Endothelial cell of umbilical vein (primary cell): ENCODE results near the gene DYNC2LI1. TPM values are rescaled to one million over a fixed set of nuclear protein-coding genes. Genes with fewer than 3 reads are reported as not detected.

ENCODE experiments used
- BruUV-seq: library from RNA; stranded (reverse); fragments of 400-500 nt; replicated peaks from 2 replicates; lab custom pipeline; 2021; lab: Mats Ljungman, UMichigan
- CTCF ChIA-PET: fragments of 300-600, 350-600 bp; sonication (Branson Sonifier 250); formaldehyde crosslinking; loops from one replicate; lab custom pipeline; 2021; ENCODE audit warnings: antibody characterized with exemption, inconsistent platforms; lab: Charles Lee
- POLR2A ChIA-PET: fragments of 300-600, 350-600 bp; sonication (Branson Sonifier 250); formaldehyde crosslinking; loops from one replicate; lab custom pipeline; 2021; ENCODE audit warnings: antibody characterized with exemption, inconsistent platforms; lab: Charles Lee
- DNase-seq: peaks from one replicate; pipeline ENCODE4 v3.0.0-alpha.2; 2011; ENCODE audit warnings: low read depth, low spot score
- FAIRE-seq: peaks from 2 replicates; lab custom pipeline; 2011; peaks lifted over from hg19 to GRCh38; lab: Jason Lieb, UNC
- H2AFZ ChIP-seq: 2 replicates; pipeline ENCODE4 v1.6.0; 2012; ENCODE audit warnings: low read depth, low read length, control low read depth, inconsistent platforms
- H3K27ac ChIP-seq: 2 replicates; pipeline ENCODE4 v1.5.1; 2011; ENCODE audit warnings: low read depth, mild to moderate bottlenecking, control low read depth, low read length, moderate library complexity; ENCODE audit not compliant: insufficient read depth
- H3K27me3 ChIP-seq, 2 experiments: 2 replicates each; pipeline versions ENCODE4 v1.6.0 to v1.6.1; 2011; ENCODE audit warnings: low read length in 2 of 2, mixed read lengths in 1 of 2; ENCODE audit not compliant: control insufficient read depth in 2 of 2, insufficient read depth in 2 of 2
- H3K36me3 ChIP-seq, 2 experiments: 2 replicates in 1 of 2; 3 replicates in 1 of 2; pipeline ENCODE4 v1.5.1; 2011; ENCODE audit warnings: low read length in 2 of 2, mild to moderate bottlenecking in 1 of 2, moderate library complexity in 1 of 2; ENCODE audit not compliant: control insufficient read depth in 2 of 2, insufficient read depth in 2 of 2; ENCODE audit errors: extremely low read depth in 1 of 2
- H3K4me1 ChIP-seq: 3 replicates; pipeline ENCODE4 v1.5.1; 2011; ENCODE audit warnings: mild to moderate bottlenecking, low read length; ENCODE audit not compliant: control insufficient read depth, insufficient read depth; ENCODE audit errors: extremely low read depth
- H3K4me2 ChIP-seq: 2 replicates; pipeline ENCODE4 v1.6.1; 2011; ENCODE audit warnings: low read length, control low read depth, mixed read lengths; ENCODE audit not compliant: insufficient read depth
- H3K4me3 ChIP-seq, 3 experiments: fragments of 200-600 bp in 1 of 3; sonication (generic), shearing (Covaris generic) in 1 of 3; replicated peaks in 1 of 3; 2 replicates each; pipeline ENCODE4 v1.5.1; 2011 to 2016; ENCODE audit warnings: control low read depth in 3 of 3, low read length in 3 of 3, mild to moderate bottlenecking in 2 of 3, inconsistent platforms in 1 of 3, low read depth in 1 of 3, moderate library complexity in 1 of 3; ENCODE audit not compliant: insufficient read depth in 1 of 3
- H3K79me2 ChIP-seq: 2 replicates; pipeline ENCODE4 v1.6.0; 2012; ENCODE audit warnings: low read length, inconsistent platforms; ENCODE audit not compliant: control insufficient read depth, insufficient read depth
- H3K9ac ChIP-seq: replicated peaks from 2 replicates; pipeline ENCODE3; 2011; ENCODE audit warnings: low read length, control low read depth; ENCODE audit not compliant: insufficient read depth; ENCODE audit errors: extremely low read depth
- H3K9me1 ChIP-seq: replicated peaks from 3 replicates; pipeline ENCODE4 v1.6.0; 2011; ENCODE audit warnings: mild to moderate bottlenecking, low read length; ENCODE audit not compliant: control insufficient read depth, insufficient read depth; ENCODE audit errors: extremely low read depth
- H3K9me3 ChIP-seq: replicated peaks from 2 replicates; pipeline ENCODE4 v1.5.1; 2012; ENCODE audit warnings: low read length, inconsistent platforms; ENCODE audit not compliant: control insufficient read depth, insufficient read depth
- H4K20me1 ChIP-seq: replicated peaks from 2 replicates; pipeline ENCODE3; 2011; ENCODE audit warnings: mild to moderate bottlenecking, low read length; ENCODE audit not compliant: control insufficient read depth, insufficient read depth; ENCODE audit errors: extremely low read depth
- EZH2 ChIP-seq: IDR thresholded peaks from 2 replicates; pipeline ENCODE4 v1.6.1; 2012; ENCODE audit warnings: borderline replicate concordance, low read depth, mild to moderate bottlenecking, moderate library complexity, low read length, inconsistent platforms; ENCODE audit not compliant: severe bottlenecking
- FOS ChIP-seq: IDR thresholded peaks from 2 replicates; pipeline ENCODE4 v1.6.1; 2011; ENCODE audit warnings: mild to moderate bottlenecking, low read length, moderate library complexity, borderline replicate concordance; ENCODE audit not compliant: insufficient read depth
- GATA2 ChIP-seq: IDR thresholded peaks from 2 replicates; pipeline ENCODE4 v1.7.0; 2011; ENCODE audit warnings: low read depth, mild to moderate bottlenecking, moderate library complexity, mixed read lengths, low read length; ENCODE audit not compliant: insufficient read length, insufficient read depth
- JUN ChIP-seq: IDR thresholded peaks from 2 replicates; pipeline ENCODE4 v1.6.1; 2011; ENCODE audit warnings: borderline replicate concordance, low read depth; ENCODE audit not compliant: insufficient read length, insufficient read depth
- MYC ChIP-seq: IDR thresholded peaks from one replicate; pipeline ENCODE4 v1.6.1; 2011; ENCODE audit warnings: mild to moderate bottlenecking, low read depth, low read length
- POLR2A ChIP-seq: IDR thresholded peaks from 2 replicates; pipeline ENCODE4 v1.6.1; 2012; ENCODE audit warnings: low read depth, mild to moderate bottlenecking, control low read depth, low read length
- POLR2AphosphoS5 ChIP-seq: IDR thresholded peaks from 2 replicates; pipeline ENCODE4 v1.6.1; 2012; ENCODE audit warnings: low read depth, mild to moderate bottlenecking, control low read depth, low read length, moderate library complexity; ENCODE audit not compliant: insufficient read depth
- dilution Hi-C: fragments of 300-500 bp; cut with MboI; formaldehyde crosslinking; loops from one replicate; pipeline ENCODE4 v1.15.0; 2019; ENCODE audit warnings: low sequenced_read_pairs; ENCODE audit not compliant: extremely low pct_ligation_motif_present
- intact Hi-C: fragments of 100-400 bp; cut with micrococcal nuclease; formaldehyde crosslinking; loops from one replicate; pipeline ENCODE4 v1.10.0; 2022
- polyA plus RNA-seq, 4 experiments: library from polyadenylated mRNA; depleted of rRNA in 3 of 4; stranded (reverse) in 3 of 4; unstranded in 1 of 4; fragments of >200 nt; gene quantifications; 2 replicates each; pipeline versions ENCODE4 v1.2.1 to v1.2.3, GENCODE V29; 2011 to 2012; ENCODE audit warnings: missing spikeins in 1 of 4
- total RNA-seq: library from RNA; stranded (reverse); gene quantifications from 2 replicates; pipeline ENCODE4 v1.2.3, GENCODE V29; 2021
- TF ChIP-seq, protein P1 (sequence below), 2 donors: IDR thresholded peaks; 1 replicate in 1 of 2; 2 replicates in 1 of 2; pipeline ENCODE4 v1.5.1; 2011; ENCODE audit warnings: low read length in 2 of 2, mild to moderate bottlenecking in 2 of 2, moderate library complexity in 2 of 2, control low read depth in 1 of 2, inconsistent platforms in 1 of 2, low read depth in 1 of 2; ENCODE audit not compliant: insufficient read depth in 1 of 2; ENCODE audit errors: extremely low read depth in 1 of 2
- TF ChIP-seq, protein P2 (sequence below): IDR thresholded peaks from 2 replicates; pipeline ENCODE4 v1.6.1; 2011; ENCODE audit not compliant: insufficient read depth, insufficient read length

DYNC2LI1 gene
- total and polyA plus RNA-seq, 2 donors (not counting 3 experiments of a cell fraction or from before 2014, with no cell fraction given), result 4.2 to 8.7 TPM

DNA sequence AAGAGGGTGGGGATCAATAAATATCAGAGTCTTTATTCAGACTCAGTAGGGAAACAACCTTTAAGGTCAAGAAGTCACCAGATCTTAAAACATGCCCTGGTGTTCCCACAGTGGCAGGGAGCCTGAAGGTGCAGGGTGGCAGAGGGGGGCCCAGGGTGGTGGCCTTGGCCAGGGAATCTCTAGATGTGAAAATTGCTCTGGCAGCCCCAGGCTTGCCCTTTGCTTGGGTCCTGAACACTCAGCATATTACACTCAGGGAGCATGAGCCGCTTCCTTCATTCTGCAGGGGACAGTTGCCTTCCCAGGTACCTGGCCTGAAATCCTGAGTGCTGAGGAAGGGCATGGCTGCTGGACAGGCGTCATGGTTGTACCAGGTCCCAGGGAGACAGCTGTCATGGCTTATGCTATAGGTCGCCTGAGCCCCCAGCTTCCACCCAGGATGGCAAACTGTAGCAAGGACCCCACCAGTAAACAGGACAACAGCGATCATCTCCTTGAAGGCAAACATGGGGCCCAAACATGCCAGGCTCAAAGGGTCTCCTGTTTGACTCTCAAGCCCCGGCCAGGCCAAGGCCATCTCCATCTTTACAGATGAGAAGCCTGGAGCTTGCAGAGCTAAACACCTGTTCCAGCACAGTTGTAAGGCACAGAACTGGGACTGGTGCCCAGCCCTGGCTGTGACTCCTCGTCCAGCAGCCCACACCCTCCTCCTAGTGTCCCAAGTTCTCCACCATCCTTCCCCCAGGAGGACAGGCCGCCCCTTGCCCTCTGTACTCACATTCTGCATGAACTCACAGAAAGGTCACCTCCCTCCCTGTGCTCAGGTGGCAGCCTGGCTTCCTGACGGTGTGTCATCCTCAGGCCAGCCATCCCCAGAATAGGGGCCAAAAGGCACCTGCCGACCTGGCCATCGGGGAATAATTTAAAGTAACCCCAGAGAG lies 79.6 kb downstream of the DYNC2LI1 start:
- no peak overlapping the region for H3K4me2 ChIP-seq
- no peak overlapping the region for H3K4me3 ChIP-seq
- no peaks in the 10 kb centered on the region for H3K9me3 ChIP-seq
- CTCF ChIA-PET, result no interaction called here
- BruUV-seq, result no TSS peak
- no peaks in the 10 kb centered on the region for H4K20me1 ChIP-seq
- no peak overlapping the region for H3K27ac ChIP-seq
- FAIRE-seq, result no peak
- H3K36me3 ChIP-seq, result no peaks in the 10 kb centered on the region
- H2AFZ ChIP-seq, result no peak overlapping the region
- no peak overlapping the region for H3K9ac ChIP-seq
- dilution Hi-C loops, result no loop called here
- POLR2A ChIA-PET, result no interaction called here
- DNase-seq, result no peak
- TF ChIP-seq, protein P1, sequence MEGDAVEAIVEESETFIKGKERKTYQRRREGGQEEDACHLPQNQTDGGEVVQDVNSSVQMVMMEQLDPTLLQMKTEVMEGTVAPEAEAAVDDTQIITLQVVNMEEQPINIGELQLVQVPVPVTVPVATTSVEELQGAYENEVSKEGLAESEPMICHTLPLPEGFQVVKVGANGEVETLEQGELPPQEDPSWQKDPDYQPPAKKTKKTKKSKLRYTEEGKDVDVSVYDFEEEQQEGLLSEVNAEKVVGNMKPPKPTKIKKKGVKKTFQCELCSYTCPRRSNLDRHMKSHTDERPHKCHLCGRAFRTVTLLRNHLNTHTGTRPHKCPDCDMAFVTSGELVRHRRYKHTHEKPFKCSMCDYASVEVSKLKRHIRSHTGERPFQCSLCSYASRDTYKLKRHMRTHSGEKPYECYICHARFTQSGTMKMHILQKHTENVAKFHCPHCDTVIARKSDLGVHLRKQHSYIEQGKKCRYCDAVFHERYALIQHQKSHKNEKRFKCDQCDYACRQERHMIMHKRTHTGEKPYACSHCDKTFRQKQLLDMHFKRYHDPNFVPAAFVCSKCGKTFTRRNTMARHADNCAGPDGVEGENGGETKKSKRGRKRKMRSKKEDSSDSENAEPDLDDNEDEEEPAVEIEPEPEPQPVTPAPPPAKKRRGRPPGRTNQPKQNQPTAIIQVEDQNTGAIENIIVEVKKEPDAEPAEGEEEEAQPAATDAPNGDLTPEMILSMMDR (IDR thresholded peaks at IDR 0.05; ENCODE audit: extremely low read depth in 1 of 2, insufficient read depth in 1 of 2, low read depth in 1 of 2, low read length in 2 of 2), result no peak
- TF ChIP-seq, protein P2, sequence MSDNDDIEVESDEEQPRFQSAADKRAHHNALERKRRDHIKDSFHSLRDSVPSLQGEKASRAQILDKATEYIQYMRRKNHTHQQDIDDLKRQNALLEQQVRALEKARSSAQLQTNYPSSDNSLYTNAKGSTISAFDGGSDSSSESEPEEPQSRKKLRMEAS, result no peak
- no peak for TF ChIP-seq POLR2A
- no peak for TF ChIP-seq MYC
- no peak for TF ChIP-seq FOS
- TF ChIP-seq GATA2, result no peak
- no peak for TF ChIP-seq JUN
- no peak for TF ChIP-seq EZH2
- TF ChIP-seq POLR2AphosphoS5, result no peak
- H3K4me1 ChIP-seq, result no peaks in the 10 kb centered on the region
- no peaks in the 10 kb centered on the region for H3K9me1 ChIP-seq
- H3K27me3 ChIP-seq, result peaks cover 3 to 13% of the 10 kb centered on the region in 2 experiments
- intact Hi-C loops, result no loop called here
- H3K79me2 ChIP-seq, result no peaks in the 10 kb centered on the region
